Activated T-cell treated with anti-CD3 and anti-CD28 coated beads, Interleukin-2, amount 50 U/mL, for 48 hours (primary cell): ENCODE data around the gene XXYLT1.

Source experiments
- DNase-seq, 2 experiments: peaks; one replicate each; pipeline ENCODE4 v3.0.0-alpha.2; 2020

XXYLT1 gene

GRCh38 chr3:195164573-195165264 lies 106.2 kb downstream of the XXYLT1 start:
- DNase-seq, result no peak

GRCh38 chr3:195163719-195164572 lies 107.0 kb downstream of the XXYLT1 start:
- DNase-seq, result no peak

- DNase-seq, result no peak
These were observed 108.1 kb downstream of the XXYLT1 start for GRCh38 chr3:195162816-195163215.

- DNase-seq, result no peak
These were observed 108.8 kb downstream of the XXYLT1 start for GRCh38 chr3:195162033-195162669.

GRCh38 chr3:195160908-195161434 lies 110.0 kb downstream of the XXYLT1 start:
- no peak for DNase-seq

- DNase-seq, result no peak
These were observed 110.6 kb downstream of the XXYLT1 start for GRCh38 chr3:195160257-195160898.

- no peak for DNase-seq
These were observed 111.2 kb downstream of the XXYLT1 start for GRCh38 chr3:195159814-195160165.

- DNase-seq, result no peak
These were observed 111.7 kb downstream of the XXYLT1 start for GRCh38 chr3:195159117-195159813.

GRCh38 chr3:195156286-195156890 lies 114.6 kb downstream of the XXYLT1 start:
- DNase-seq, result no peak

GRCh38 chr3:195155570-195156241 lies 115.3 kb downstream of the XXYLT1 start:
- no peak for DNase-seq

GRCh38 chr3:195154793-195155535 lies 116.0 kb downstream of the XXYLT1 start:
- DNase-seq, result no peak

- DNase-seq, result no peak
These were observed 116.7 kb downstream of the XXYLT1 start for GRCh38 chr3:195154111-195154791.

GRCh38 chr3:195153653-195154052 lies 117.3 kb downstream of the XXYLT1 start:
- no peak for DNase-seq

- DNase-seq, result no peak
These were observed 117.8 kb downstream of the XXYLT1 start for GRCh38 chr3:195153130-195153529.

- no peak for DNase-seq
These were observed 119.0 kb downstream of the XXYLT1 start for GRCh38 chr3:195151866-195152541.

GRCh38 chr3:195151402-195151801 lies 119.6 kb downstream of the XXYLT1 start:
- DNase-seq, result no peak

- DNase-seq, result peak in 1 of 2 experiments; percentile 27
These were observed 120.5 kb downstream of the XXYLT1 start for GRCh38 chr3:195150181-195151118.
